Measurements from ENCODE around the gene SPOUT1.
"Not testable (repeated sequence)": the region's sequence is repeated elsewhere in the genome, so short reads cannot be mapped to it uniquely, and the experiment has no call there.

GRCh38 chr9:128870941-128871265, 41.3 kb upstream of the SPOUT1 start:
- not testable (repeated sequence) for TF ChIP-seq CTCF (conservative IDR thresholded peaks at IDR 0.05); EZH2 (IDR thresholded peaks at IDR 0.05; ENCODE audit: low read depth)
